GM21825 (cell line): Measurements from ENCODE around the gene JPH3.

Source experiments
- ATAC-seq: cut with Tn5 transposase; IDR thresholded peaks from one replicate; pipeline ENCODE4 v1.9.1; 2021; ENCODE audit warnings: mild to moderate bottlenecking, moderate library complexity; ENCODE audit not compliant: unreplicated experiment

The JPH3 gene

GRCh38 chr16:87729266-87729954 lies 127.1 kb downstream of the JPH3 start:
- ATAC-seq: no peak

- ATAC-seq: no peak
These were observed 129.3 kb downstream of the JPH3 start for GRCh38 chr16:87731607-87732006.

GRCh38 chr16:87733190-87733589 lies 130.9 kb downstream of the JPH3 start:
- no peak for ATAC-seq

- ATAC-seq: no peak
These were observed 132.3 kb downstream of the JPH3 start for GRCh38 chr16:87734644-87735043.

GRCh38 chr16:87735270-87736007 lies 133.1 kb downstream of the JPH3 start:
- no peak for ATAC-seq

GRCh38 chr16:87736008-87736382 lies 133.7 kb downstream of the JPH3 start:
- no peak for ATAC-seq

GRCh38 chr16:87739801-87740200 lies 137.5 kb downstream of the JPH3 start:
- ATAC-seq: no peak

GRCh38 chr16:87740441-87740840 lies 138.1 kb downstream of the JPH3 start:
- no peak for ATAC-seq

GRCh38 chr16:87740909-87741424 lies 138.7 kb downstream of the JPH3 start:
- no peak for ATAC-seq

- ATAC-seq: no peak
These were observed 139.6 kb downstream of the JPH3 start for GRCh38 chr16:87741700-87742415.

- ATAC-seq: no peak
These were observed 140.6 kb downstream of the JPH3 start for GRCh38 chr16:87742781-87743490.

GRCh38 chr16:87744750-87745514 lies 142.6 kb downstream of the JPH3 start:
- ATAC-seq: no peak

GRCh38 chr16:87746178-87746577 lies 143.9 kb downstream of the JPH3 start:
- ATAC-seq: no peak
